Osteocyte (in vitro differentiated cells): ENCODE results near the gene FOLR1. TPM values are rescaled to one million over a fixed set of nuclear protein-coding genes. Genes with fewer than 3 reads are reported as not detected.

Source experiments
- DNase-seq: peaks from one replicate; pipeline ENCODE4 v3.0.0; 2021; ENCODE audit warnings: mixed read lengths; ENCODE audit not compliant: unreplicated experiment; ENCODE audit errors: extremely low spot score
- H3K27ac Mint-ChIP-seq: one replicate; pipeline ENCODE4 v1.8.0; 2021; ENCODE audit warnings: mild to moderate bottlenecking, mixed read lengths; ENCODE audit not compliant: unreplicated experiment
- H3K27me3 Mint-ChIP-seq: one replicate; pipeline ENCODE4 v1.8.0; 2021; ENCODE audit warnings: mixed read lengths; ENCODE audit not compliant: unreplicated experiment
- H3K36me3 Mint-ChIP-seq: one replicate; pipeline ENCODE4 v1.8.0; 2021; ENCODE audit warnings: mixed read lengths; ENCODE audit not compliant: unreplicated experiment
- H3K4me1 Mint-ChIP-seq: one replicate; pipeline ENCODE4 v1.8.0; 2021; ENCODE audit warnings: mixed read lengths; ENCODE audit not compliant: unreplicated experiment
- H3K4me3 Mint-ChIP-seq: one replicate; pipeline ENCODE4 v1.8.0; 2021; ENCODE audit warnings: mild to moderate bottlenecking, moderate library complexity, mixed read lengths; ENCODE audit not compliant: unreplicated experiment
- H3K9me3 Mint-ChIP-seq: one replicate; pipeline ENCODE4 v1.8.0; 2021; ENCODE audit warnings: mixed read lengths; ENCODE audit not compliant: unreplicated experiment
- CTCF ChIP-seq: fragments of 200-600 bp; sonication (generic); IDR thresholded peaks from 2 replicates; pipeline ENCODE4 v1.5.0; 2021; ENCODE audit warnings: antibody characterized with exemption, mild to moderate bottlenecking, moderate library complexity
- total RNA-seq: library from RNA; stranded (reverse); gene quantifications from 2 replicates; pipeline ENCODE4 v1.2.1, GENCODE V29; 2021

Gene FOLR1
- total RNA-seq, 1 donor from 2014 or later, result not detected

- no peak overlapping the region for H3K27ac Mint-ChIP-seq
- no peak for TF ChIP-seq CTCF
- no peak overlapping the region for H3K4me3 Mint-ChIP-seq
- DNase-seq, result no peak
- peaks cover 32% of the 10 kb centered on the region for H3K4me1 Mint-ChIP-seq
- H3K9me3 Mint-ChIP-seq, result no peaks in the 10 kb centered on the region
- H3K27me3 Mint-ChIP-seq, result peaks cover 27% of the 10 kb centered on the region
- H3K36me3 Mint-ChIP-seq, result peaks cover 13% of the 10 kb centered on the region
Measured at GRCh38 chr11:72241291-72241781, 49.4 kb downstream of the FOLR1 start.

DNA sequence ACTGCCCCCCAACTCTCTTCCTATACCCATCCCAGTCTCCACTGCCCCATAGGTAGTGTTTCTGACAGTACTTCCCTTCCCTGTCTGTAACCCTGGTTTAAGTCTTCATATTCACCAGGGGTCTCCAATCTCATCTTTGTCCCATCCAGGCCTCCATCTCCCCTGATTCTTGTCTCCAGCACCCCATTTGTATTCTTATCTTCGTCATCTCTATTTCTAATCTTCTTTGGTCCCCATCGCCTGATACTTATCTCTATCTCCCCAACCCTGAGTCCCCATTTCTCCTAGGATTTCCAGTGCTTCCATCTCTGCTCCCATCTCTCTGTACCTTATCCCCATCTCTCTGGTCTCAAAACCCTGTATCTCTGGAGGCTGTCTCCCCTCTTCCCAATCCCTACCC, 50.2 kb downstream of the FOLR1 start:
- H3K9me3 Mint-ChIP-seq, result no peaks in the 10 kb centered on the region
- H3K27me3 Mint-ChIP-seq, result peaks cover 27% of the 10 kb centered on the region
- DNase-seq, result no peak
- peaks cover 29% of the 10 kb centered on the region for H3K4me1 Mint-ChIP-seq
- peaks cover 7% of the 10 kb centered on the region for H3K36me3 Mint-ChIP-seq
- TF ChIP-seq CTCF, result no peak
- no peak overlapping the region for H3K27ac Mint-ChIP-seq
- no peak overlapping the region for H3K4me3 Mint-ChIP-seq

GRCh38 chr11:72243173-72244059, 51.5 kb downstream of the FOLR1 start:
- Mint-ChIP-seq H3K27me3 (peaks cover 27% of the 10 kb centered on the region), H3K9me3 (no peaks in the 10 kb centered on the region), H3K4me1 (peaks cover 23% of the 10 kb centered on the region), H3K27ac (no peak overlapping the region), H3K36me3 (peaks cover 7% of the 10 kb centered on the region), H3K4me3 (peak overlapping the region; percentile 56)
- no peak for DNase-seq
- no peak for TF ChIP-seq CTCF

GRCh38 chr11:72244060-72244360, 52.1 kb downstream of the FOLR1 start, which contains the start of gene PHOX2A:
Gene PHOX2A (minus strand): TSS chr11:72244176. CDS start chr11:72244004, 172 bp downstream.
- H3K27ac Mint-ChIP-seq, result no peak within 1 kb of the TSS
- H3K36me3 Mint-ChIP-seq, result peaks cover 5% of the 10 kb centered on the region
- peaks cover 27% of the 10 kb centered on the region for H3K27me3 Mint-ChIP-seq
- H3K9me3 Mint-ChIP-seq, result no peaks in the 10 kb centered on the region
- DNase-seq, result no peak
- TF ChIP-seq CTCF, result no peak
- H3K4me3 Mint-ChIP-seq, result peak within 1 kb of the TSS; percentile 56
- peaks cover 18% of the 10 kb centered on the region for H3K4me1 Mint-ChIP-seq

GRCh38 chr11:72244361-72245262, 52.7 kb downstream of the FOLR1 start:
- no peak for TF ChIP-seq CTCF
- DNase-seq, result no peak
- H3K4me3 Mint-ChIP-seq, result peak overlapping the region; percentile 35
- peaks cover 27% of the 10 kb centered on the region for H3K27me3 Mint-ChIP-seq
- H3K4me1 Mint-ChIP-seq, result peaks cover 12% of the 10 kb centered on the region
- no peak overlapping the region for H3K27ac Mint-ChIP-seq
- no peaks in the 10 kb centered on the region for H3K9me3 Mint-ChIP-seq
- H3K36me3 Mint-ChIP-seq, result peaks cover 5% of the 10 kb centered on the region
